HCT116 (cell line): Measurements from ENCODE around the gene RHBDD3. TPM values are rescaled to one million over a fixed set of nuclear protein-coding genes. Genes with fewer than 3 reads are reported as not detected.

ENCODE experiments used
- ATAC-seq: fragments of 200-7000 bp; cut with Tn5 transposase; 2 replicates; pipeline ENCODE4 v1.9.1; 2020; ENCODE audit warnings: mild to moderate bottlenecking, moderate library complexity
- BruUV-seq: library from RNA; stranded (reverse); fragments of 400-500 nt; replicated peaks from 2 replicates; lab custom pipeline; 2021; lab: Mats Ljungman, UMichigan
- CTCF ChIA-PET: fragments of 300-600 bp; sonication (Branson Sonifier 250); formaldehyde crosslinking; loops from one replicate; lab custom pipeline; 2021; ENCODE audit warnings: antibody characterized with exemption; lab: Charles Lee
- POLR2A ChIA-PET: fragments of 300-600, 350-600 bp; sonication (Branson Sonifier 250); formaldehyde crosslinking; loops from one replicate; lab custom pipeline; 2021; ENCODE audit warnings: antibody characterized with exemption; lab: Charles Lee
- RAD21 ChIA-PET, 2 experiments: fragments of 300-600 bp; sonication (Branson Sonifier 250); formaldehyde crosslinking; loops; one replicate each; lab custom pipeline; 2023; ENCODE audit warnings: low total read pairs in 2 of 2; ENCODE audit not compliant: uncharacterized antibody in 2 of 2, unreplicated experiment in 2 of 2, low non-redundant PET in 1 of 2; lab: Charles Lee
- DNase-seq: peaks from one replicate; pipeline ENCODE4 v3.0.0-alpha.2; 2010; ENCODE audit warnings: low read depth, low spot score
- H2AFZ ChIP-seq: fragments of 200-600 bp; shearing (Covaris generic), sonication (generic); 2 replicates; pipeline ENCODE4 v1.6.1; 2017; ENCODE audit warnings: low read depth, mixed run types, mixed read lengths, antibody characterized with exemption, low read length; ENCODE audit not compliant: poor library complexity, severe bottlenecking
- H3K27ac ChIP-seq: 2 replicates; pipeline ENCODE4 v1.5.1; 2012; ENCODE audit warnings: low read depth, low read length
- H3K27me3 ChIP-seq: fragments of 200-600 bp; sonication (generic); 2 replicates; pipeline ENCODE4 v1.6.1; 2016; ENCODE audit warnings: mixed run types, low read length, mixed read lengths; ENCODE audit not compliant: insufficient read depth
- H3K36me3 ChIP-seq, 2 experiments: fragments of 200-500 bp in 1 of 2; fragments of 200-600 bp in 1 of 2; sonication (Bioruptor generic) in 1 of 2; sonication (generic) in 1 of 2; 2 replicates each; pipeline versions ENCODE4 v1.5.1 to v1.6.1; 2014 to 2016; ENCODE audit warnings: low read length in 2 of 2, inconsistent platforms in 1 of 2, mixed read lengths in 1 of 2, mixed run types in 1 of 2; ENCODE audit not compliant: insufficient read depth in 2 of 2, control insufficient read depth in 1 of 2
- H3K4me1 ChIP-seq, 2 experiments: fragments of 200-600 bp in 1 of 2; sonication (generic) in 1 of 2; 2 replicates each; pipeline versions ENCODE4 v1.5.1 to v1.6.1; 2012 to 2017; ENCODE audit warnings: low read length in 2 of 2, inconsistent platforms in 1 of 2, mild to moderate bottlenecking in 1 of 2, mixed read lengths in 1 of 2, mixed run types in 1 of 2, moderate library complexity in 1 of 2; ENCODE audit not compliant: insufficient read depth in 2 of 2, control insufficient read depth in 1 of 2
- H3K4me2 ChIP-seq: fragments of 200-600 bp; sonication (generic); 2 replicates; pipeline ENCODE4 v1.6.1; 2017; ENCODE audit warnings: mixed run types, low read length, mixed read lengths
- H3K4me3 ChIP-seq, 2 experiments: fragments of 200-600 bp in 1 of 2; sonication (generic) in 1 of 2; replicated peaks in 1 of 2; 2 replicates each; pipeline ENCODE4 v1.5.1; 2011 to 2016; ENCODE audit warnings: low read length in 2 of 2, control low read depth in 1 of 2, low read depth in 1 of 2, mild to moderate bottlenecking in 1 of 2, mixed read lengths in 1 of 2, mixed run types in 1 of 2
- H3K79me2 ChIP-seq: fragments of 200-600 bp; sonication (generic); 2 replicates; pipeline ENCODE4 v1.6.1; 2017; ENCODE audit warnings: mild to moderate bottlenecking, mixed run types, low read length, moderate library complexity, mixed read lengths; ENCODE audit not compliant: insufficient read depth
- H3K9ac ChIP-seq: fragments of 200-600 bp; sonication (generic); 2 replicates; pipeline ENCODE4 v1.6.1; 2016; ENCODE audit warnings: low read length, mixed read lengths
- H3K9me2 ChIP-seq: fragments of 200-600 bp; sonication (generic), shearing (Covaris generic); 2 replicates; pipeline ENCODE4 v1.6.1; 2017; ENCODE audit warnings: mixed run types, mild to moderate bottlenecking, moderate library complexity; ENCODE audit not compliant: insufficient read depth
- H3K9me3 ChIP-seq, 2 experiments: fragments of 200-500 bp in 1 of 2; fragments of 200-600 bp in 1 of 2; sonication (Bioruptor generic) in 1 of 2; sonication (generic) in 1 of 2; 2 replicates each; pipeline ENCODE4 v1.6.1; 2014 to 2017; ENCODE audit warnings: low read length in 2 of 2, mixed read lengths in 2 of 2, inconsistent platforms in 1 of 2, low read depth in 1 of 2, mild to moderate bottlenecking in 1 of 2, mixed run types in 1 of 2, moderate library complexity in 1 of 2; ENCODE audit not compliant: control insufficient read depth in 1 of 2, insufficient read depth in 1 of 2
- H4K20me1 ChIP-seq: fragments of 200-600 bp; sonication (generic), shearing (Covaris generic); 2 replicates; pipeline ENCODE4 v1.6.1; 2017; ENCODE audit warnings: mixed run types, mild to moderate bottlenecking, moderate library complexity; ENCODE audit not compliant: insufficient read depth
- ATF3 ChIP-seq: IDR thresholded peaks from 2 replicates; pipeline ENCODE4 v1.6.1; 2012
- CEBPB ChIP-seq: IDR thresholded peaks from 2 replicates; pipeline ENCODE4 v1.6.1; 2012; ENCODE audit warnings: low read depth
- CTCF ChIP-seq, 3 experiments: fragments of 200-600 bp in 1 of 3; sonication (generic) in 1 of 3; IDR thresholded peaks in 2 of 3; conservative IDR thresholded peaks in 1 of 3; 2 replicates each; pipeline ENCODE4 v1.5.1; 2012 to 2017; ENCODE audit warnings: low read depth in 2 of 3, low read length in 2 of 3, antibody characterized with exemption in 1 of 3, borderline replicate concordance in 1 of 3, control low read depth in 1 of 3, mild to moderate bottlenecking in 1 of 3, mixed read lengths in 1 of 3, mixed run types in 1 of 3, moderate library complexity in 1 of 3; ENCODE audit not compliant: insufficient read depth in 1 of 3
- EZH2 ChIP-seq: fragments of 200-600 bp; sonication (generic); IDR thresholded peaks from 2 replicates; pipeline ENCODE4 v1.6.1; 2017; ENCODE audit warnings: antibody characterized with exemption, mixed run types
- EZH2phosphoT487 ChIP-seq: fragments of 200-600 bp; IDR thresholded peaks from 2 replicates; pipeline ENCODE4 v1.6.1; 2018; ENCODE audit warnings: antibody characterized with exemption, borderline replicate concordance
- FOSL1 ChIP-seq: IDR thresholded peaks from 2 replicates; pipeline ENCODE4 v1.6.1; 2012; ENCODE audit warnings: low read depth
- MAX ChIP-seq: IDR thresholded peaks from 2 replicates; pipeline ENCODE4 v1.6.1; 2012
- POLR2A ChIP-seq: IDR thresholded peaks from 2 replicates; pipeline ENCODE4 v1.7.0; 2011; ENCODE audit warnings: borderline replicate concordance; ENCODE audit not compliant: insufficient read depth, insufficient read length; ENCODE audit errors: extremely low read depth
- REST ChIP-seq: IDR thresholded peaks from 2 replicates; pipeline ENCODE4 v1.6.1; 2012; ENCODE audit warnings: low read depth
- SIN3A ChIP-seq: IDR thresholded peaks from 2 replicates; pipeline ENCODE4 v1.6.1; 2012; ENCODE audit warnings: low read depth
- TCF7L2 ChIP-seq: IDR thresholded peaks from 2 replicates; pipeline ENCODE4 v1.7.0; 2011; ENCODE audit warnings: borderline replicate concordance, inconsistent platforms; ENCODE audit not compliant: insufficient read depth, insufficient read length; ENCODE audit errors: extremely low read depth
- ZFX ChIP-seq: fragments of 450-650 bp; IDR thresholded peaks from 2 replicates; pipeline ENCODE4 v1.6.1; 2017
- intact Hi-C: fragments of 100-400 bp; cut with micrococcal nuclease; formaldehyde crosslinking; loops from 2 replicates; pipeline ENCODE4 v1.10.0; 2022
- total RNA-seq: library from RNA; stranded (reverse); gene quantifications from one replicate; pipeline ENCODE4 v1.2.1, GENCODE V29; 2021; ENCODE audit not compliant: unreplicated experiment

RHBDD3 gene
- total RNA-seq, 1 experiment from 2014 or later: 30.2 TPM

- peaks cover 5% of the 10 kb centered on the region; the same call in 1 of the 2 replicates for H3K79me2 ChIP-seq
- no peaks in the 10 kb centered on the region for H4K20me1 ChIP-seq
- CTCF ChIA-PET: interaction anchor here (1.1 kb wide), 1 partner anchor 13 kb away, joined by 7 read pairs; no protein-coding TSS in a partner anchor
- no peaks in the 10 kb centered on the region for H3K9me2 ChIP-seq
- POLR2A ChIA-PET: no interaction called here
- no peaks in the 10 kb centered on the region for H3K27me3 ChIP-seq
- BruUV-seq: no TSS peak
- H3K4me2 ChIP-seq: no peak overlapping the region
- no peaks in the 10 kb centered on the region for H3K9me3 ChIP-seq
- no peaks in the 10 kb centered on the region for H3K36me3 ChIP-seq
- intact Hi-C loops: no loop called here
- no peak for ATAC-seq
- H3K4me3 ChIP-seq: no peak overlapping the region
- no peak for TF ChIP-seq REST
- TF ChIP-seq ATF3: no peak
- no peak for TF ChIP-seq ZFX
- TF ChIP-seq TCF7L2: no peak
- no peak for TF ChIP-seq FOSL1
- TF ChIP-seq EZH2phosphoT487: no peak
- TF ChIP-seq EZH2: no peak
- TF ChIP-seq POLR2A: no peak
- no peak for TF ChIP-seq CEBPB
- TF ChIP-seq MAX: no peak
- no peak for TF ChIP-seq CTCF (IDR thresholded peaks at IDR 0.05 in 2 of 3, conservative IDR thresholded peaks at IDR 0.05 in 1 of 3; ENCODE audit: borderline replicate concordance in 1 of 3, insufficient read depth in 1 of 3, low read depth in 2 of 3, low read length in 2 of 3)
- TF ChIP-seq SIN3A: no peak
- RAD21 ChIA-PET: no interaction called here
- no peak overlapping the region for H3K9ac ChIP-seq
- peak overlapping the region; percentile 35; the same call in 1 of the 2 replicates for H3K27ac ChIP-seq
- peaks cover 26 to 44% of the 10 kb centered on the region in 2 experiments for H3K4me1 ChIP-seq
- DNase-seq: no peak
- H2AFZ ChIP-seq: no peak overlapping the region
Measured at GRCh38 chr22:29312218-29313125, 44.7 kb upstream of the RHBDD3 start.
